ENCODE measurements around the gene APC2. TPM values are rescaled to one million over a fixed set of nuclear protein-coding genes. Genes with fewer than 3 reads are reported as not detected.
A peak's percentile ranks its signal among the peaks of the same experiment; 100 is the strongest.

Gene APC2
- total and polyA plus RNA-seq, 8 donors: 0.06 to 1.4 (median 0.68) TPM

GRCh38 chr19:1520203-1520780 lies 70.4 kb downstream of the APC2 start:
- no peaks in the 10 kb centered on the region for H3K9me3 ChIP-seq
- intact Hi-C loops (cut with DNase I): no loop called here
- H3K4me3 ChIP-seq: no peak overlapping the region
- DNase-seq: no peak
- H3K27ac ChIP-seq: no peak overlapping the region
- TF ChIP-seq CTCF (IDR thresholded peaks at IDR 0.05): no peak
- peaks cover 0 to 6% of the 10 kb centered on the region in 2 donors for H3K4me1 ChIP-seq
- ATAC-seq: no peak
- peaks cover 27 to 94% of the 10 kb centered on the region in 2 donors for H3K27me3 ChIP-seq
- H3K36me3 ChIP-seq: no peaks in the 10 kb centered on the region

- no peak overlapping the region for H3K4me3 ChIP-seq
- peaks cover 0 to 6% of the 10 kb centered on the region in 2 donors for H3K4me1 ChIP-seq
- no peak for ATAC-seq
- intact Hi-C loops (cut with DNase I): no loop called here
- H3K27me3 ChIP-seq: peaks cover 29 to 94% of the 10 kb centered on the region in 2 donors
- no peak for TF ChIP-seq CTCF (IDR thresholded peaks at IDR 0.05)
- no peaks in the 10 kb centered on the region for H3K36me3 ChIP-seq
- H3K27ac ChIP-seq: no peak overlapping the region
- no peaks in the 10 kb centered on the region for H3K9me3 ChIP-seq
- DNase-seq: peak in 1 of 4 donors; percentile 37
Observed at GRCh38 chr19:1521636-1522035, 71.7 kb downstream of the APC2 start.

GRCh38 chr19:1522061-1522460 lies 72.1 kb downstream of the APC2 start:
- no peak overlapping the region for H3K27ac ChIP-seq
- H3K4me1 ChIP-seq: peaks cover 0 to 6% of the 10 kb centered on the region in 2 donors
- ATAC-seq (no peak), DNase-seq (no peak)
- no peaks in the 10 kb centered on the region for H3K36me3 ChIP-seq
- no peaks in the 10 kb centered on the region for H3K9me3 ChIP-seq
- TF ChIP-seq CTCF (IDR thresholded peaks at IDR 0.05): no peak
- no peak overlapping the region for H3K4me3 ChIP-seq
- peaks cover 29 to 94% of the 10 kb centered on the region in 2 donors for H3K27me3 ChIP-seq
- intact Hi-C loops (cut with DNase I): no loop called here

- peaks cover 29 to 94% of the 10 kb centered on the region in 2 donors for H3K27me3 ChIP-seq
- intact Hi-C loops (cut with DNase I): no loop called here
- H3K27ac ChIP-seq: no peak overlapping the region
- H3K4me3 ChIP-seq: no peak overlapping the region
- peaks cover 0 to 6% of the 10 kb centered on the region in 2 donors for H3K4me1 ChIP-seq
- TF ChIP-seq CTCF (IDR thresholded peaks at IDR 0.05): no peak
- ATAC-seq (no peak), DNase-seq (no peak)
- no peaks in the 10 kb centered on the region for H3K36me3 ChIP-seq
- no peaks in the 10 kb centered on the region for H3K9me3 ChIP-seq
Observed at GRCh38 chr19:1522838-1523237, 72.9 kb downstream of the APC2 start.

Other genes with a start within 250 kb of the APC2 start
- 10 to 100 TPM; 42.6 to 52.0 TPM for gene STK11, start 244.3 kb upstream of the APC2 start, total RNA-seq
- 10 to 100 TPM; 46.4 to 58.4 (median 51.1) TPM for gene STK11, start 244.3 kb upstream of the APC2 start, polyA plus RNA-seq (ENCODE audit: insufficient read length in 6 of 6)
- gene CBARP, start 212.1 kb upstream of the APC2 start, total RNA-seq: 1 to 10 TPM in 1 of 2 donors, under 1 TPM in 1; 0.55 to 1.5 TPM
- 1 to 10 TPM in 5 of 6 donors, under 1 TPM in 1; 0.75 to 2.5 (median 1.3) TPM for gene CBARP, start 212.1 kb upstream of the APC2 start, polyA plus RNA-seq (ENCODE audit: insufficient read length in 6 of 6)
- gene ATP5F1D, start 208.4 kb upstream of the APC2 start, total RNA-seq: 100 to 1,000 TPM; 139 to 161 TPM
- 100 to 1,000 TPM in 1 of 6 donors, 10 to 100 TPM in 5; 55.0 to 107 (median 71.8) TPM for gene ATP5F1D, start 208.4 kb upstream of the APC2 start, polyA plus RNA-seq (ENCODE audit: insufficient read length in 6 of 6)
- 100 to 1,000 TPM in 1 of 2 donors, 10 to 100 TPM in 1; 87.4 to 115 TPM for gene MIDN, start 201.5 kb upstream of the APC2 start, total RNA-seq
- 10 to 100 TPM; 34.3 to 64.9 (median 53.0) TPM for gene MIDN, start 201.5 kb upstream of the APC2 start, polyA plus RNA-seq (ENCODE audit: insufficient read length in 6 of 6)
- 100 to 1,000 TPM; 220 to 235 TPM for gene CIRBP, start 180.8 kb upstream of the APC2 start, total RNA-seq
- 1,000 to 10,000 TPM in 3 of 6 donors, 100 to 1,000 TPM in 3; 873 to 1,079 (median 988) TPM for gene CIRBP, start 180.8 kb upstream of the APC2 start, polyA plus RNA-seq (ENCODE audit: insufficient read length in 6 of 6)
- gene FAM174C, start 174.6 kb upstream of the APC2 start, total RNA-seq: 10 to 100 TPM; 48.0 to 58.7 TPM
- 10 to 100 TPM; 10.6 to 22.2 (median 17.2) TPM for gene FAM174C, start 174.6 kb upstream of the APC2 start, polyA plus RNA-seq (ENCODE audit: insufficient read length in 6 of 6)
- under 1 TPM in 1 of 2 donors, not detected in 1; 0.52 TPM for gene EFNA2, start 164.2 kb upstream of the APC2 start, total RNA-seq
- 1 to 10 TPM in 3 of 6 donors, under 1 TPM in 3; 0.48 to 2.0 (median 1.1) TPM for gene EFNA2, start 164.2 kb upstream of the APC2 start, polyA plus RNA-seq (ENCODE audit: insufficient read length in 6 of 6)
- 10 to 100 TPM; 84.4 to 85.4 TPM for gene NDUFS7, start 66.2 kb upstream of the APC2 start, total RNA-seq
- gene NDUFS7, start 66.2 kb upstream of the APC2 start, polyA plus RNA-seq (ENCODE audit: insufficient read length in 6 of 6): 10 to 100 TPM; 30.3 to 50.6 (median 36.6) TPM
- 10 to 100 TPM in 1 of 2 donors, 1 to 10 TPM in 1; 5.9 to 19.2 TPM for gene GAMT, start 48.6 kb upstream of the APC2 start, total RNA-seq
- 10 to 100 TPM; 19.4 to 26.1 (median 24.3) TPM for gene GAMT, start 48.6 kb upstream of the APC2 start, polyA plus RNA-seq (ENCODE audit: insufficient read length in 6 of 6)
- gene DAZAP1, start 42.5 kb upstream of the APC2 start, total RNA-seq: 100 to 1,000 TPM in 1 of 2 donors, 10 to 100 TPM in 1; 87.6 to 132 TPM
- 100 to 1,000 TPM in 1 of 6 donors, 10 to 100 TPM in 5; 86.4 to 108 (median 93.7) TPM for gene DAZAP1, start 42.5 kb upstream of the APC2 start, polyA plus RNA-seq (ENCODE audit: insufficient read length in 6 of 6)
- 100 to 1,000 TPM; 942 to 951 TPM for gene RPS15, start 11.7 kb upstream of the APC2 start, total RNA-seq
- 100 to 1,000 TPM; 673 to 987 (median 817) TPM for gene RPS15, start 11.7 kb upstream of the APC2 start, polyA plus RNA-seq (ENCODE audit: insufficient read length in 6 of 6)
- 10 to 100 TPM; 31.1 to 32.2 TPM for gene C19orf25, start 29.1 kb downstream of the APC2 start, total RNA-seq
- 10 to 100 TPM; 17.7 to 27.8 (median 22.8) TPM for gene C19orf25, start 29.1 kb downstream of the APC2 start, polyA plus RNA-seq (ENCODE audit: insufficient read length in 6 of 6)
- gene PCSK4, start 40.2 kb downstream of the APC2 start, total RNA-seq: 1 to 10 TPM; 1.9 to 3.2 TPM
- gene PCSK4, start 40.2 kb downstream of the APC2 start, polyA plus RNA-seq (ENCODE audit: insufficient read length in 6 of 6): 1 to 10 TPM; 3.4 to 6.1 (median 4.3) TPM
- 1 to 10 TPM; 1.6 to 2.0 TPM for gene REEP6, start 41.1 kb downstream of the APC2 start, total RNA-seq
- 1 to 10 TPM; 3.1 to 5.9 (median 3.8) TPM for gene REEP6, start 41.1 kb downstream of the APC2 start, polyA plus RNA-seq (ENCODE audit: insufficient read length in 6 of 6)
- 1 to 10 TPM; 3.0 to 5.3 TPM for gene ADAMTSL5, start 62.9 kb downstream of the APC2 start, total RNA-seq
- under 1 TPM; 0.32 to 0.86 (median 0.53) TPM for gene ADAMTSL5, start 62.9 kb downstream of the APC2 start, polyA plus RNA-seq (ENCODE audit: insufficient read length in 6 of 6)
- not detected for gene PLK5, start 74.0 kb downstream of the APC2 start, total RNA-seq
- gene PLK5, start 74.0 kb downstream of the APC2 start, polyA plus RNA-seq (ENCODE audit: insufficient read length in 6 of 6): under 1 TPM; 0.09 to 0.32 (median 0.18) TPM
- 10 to 100 TPM; 25.2 to 42.6 TPM for gene MEX3D, start 118.2 kb downstream of the APC2 start, total RNA-seq
- 10 to 100 TPM; 15.8 to 34.1 (median 26.1) TPM for gene MEX3D, start 118.2 kb downstream of the APC2 start, polyA plus RNA-seq (ENCODE audit: insufficient read length in 6 of 6)
- gene MBD3, start 142.7 kb downstream of the APC2 start, total RNA-seq: 10 to 100 TPM; 64.7 to 91.9 TPM
- gene MBD3, start 142.7 kb downstream of the APC2 start, polyA plus RNA-seq (ENCODE audit: insufficient read length in 6 of 6): 10 to 100 TPM; 40.4 to 70.7 (median 54.4) TPM
- gene UQCR11, start 155.3 kb downstream of the APC2 start, total RNA-seq: 100 to 1,000 TPM; 200 to 232 TPM
- 100 to 1,000 TPM in 1 of 6 donors, 10 to 100 TPM in 5; 60.4 to 103 (median 79.5) TPM for gene UQCR11, start 155.3 kb downstream of the APC2 start, polyA plus RNA-seq (ENCODE audit: insufficient read length in 6 of 6)
- 10 to 100 TPM; 57.9 to 67.1 TPM for gene TCF3, start 202.5 kb downstream of the APC2 start, total RNA-seq
- gene TCF3, start 202.5 kb downstream of the APC2 start, polyA plus RNA-seq (ENCODE audit: insufficient read length in 6 of 6): 100 to 1,000 TPM; 103 to 149 (median 128) TPM